Activated CD8-positive, alpha-beta memory T cell treated with anti-CD3 and anti-CD28 coated beads, Interleukin-2, amount 50 U/mL, for 4 hours (primary cell): Measurements from ENCODE around the gene DOK5.

ENCODE experiments used
- DNase-seq: peaks from one replicate; pipeline ENCODE4 v3.0.0-alpha.2; 2020

The DOK5 gene

GRCh38 chr20:54565255-54565654 lies 89.9 kb downstream of the DOK5 start:
- no peak for DNase-seq

GRCh38 chr20:54566031-54566688 lies 90.8 kb downstream of the DOK5 start:
- no peak for DNase-seq

- no peak for DNase-seq
Measured at GRCh38 chr20:54570561-54570960, 95.2 kb downstream of the DOK5 start.

- no peak for DNase-seq
Measured at GRCh38 chr20:54572665-54573435, 97.5 kb downstream of the DOK5 start.

GRCh38 chr20:54573838-54574237 lies 98.4 kb downstream of the DOK5 start:
- DNase-seq: no peak

- DNase-seq: no peak
Measured at GRCh38 chr20:54576518-54576917, 101.1 kb downstream of the DOK5 start.

- DNase-seq: no peak
Measured at GRCh38 chr20:54577637-54578036, 102.2 kb downstream of the DOK5 start.

- no peak for DNase-seq
Measured at GRCh38 chr20:54585217-54585616, 109.8 kb downstream of the DOK5 start.

- DNase-seq: no peak
Measured at GRCh38 chr20:54587408-54587807, 112.0 kb downstream of the DOK5 start.

- no peak for DNase-seq
Measured at GRCh38 chr20:54589402-54590030, 114.1 kb downstream of the DOK5 start.

- no peak for DNase-seq
Measured at GRCh38 chr20:54590856-54591255, 115.5 kb downstream of the DOK5 start.

GRCh38 chr20:54596651-54597050 lies 121.3 kb downstream of the DOK5 start:
- no peak for DNase-seq

- DNase-seq: no peak
Measured at GRCh38 chr20:54598352-54598751, 123.0 kb downstream of the DOK5 start.

GRCh38 chr20:54600634-54601033 lies 125.2 kb downstream of the DOK5 start:
- DNase-seq: no peak

GRCh38 chr20:54601831-54602515 lies 126.6 kb downstream of the DOK5 start:
- DNase-seq: no peak

GRCh38 chr20:54605319-54605718 lies 129.9 kb downstream of the DOK5 start:
- DNase-seq: no peak

- DNase-seq: no peak
Measured at GRCh38 chr20:54606380-54606779, 131.0 kb downstream of the DOK5 start.

GRCh38 chr20:54608039-54608745 lies 132.8 kb downstream of the DOK5 start:
- DNase-seq: no peak

- no peak for DNase-seq
Measured at GRCh38 chr20:54608943-54609342, 133.6 kb downstream of the DOK5 start.

GRCh38 chr20:54611708-54612412 lies 136.5 kb downstream of the DOK5 start:
- DNase-seq: no peak

- DNase-seq: no peak
Measured at GRCh38 chr20:54618412-54618811, 143.0 kb downstream of the DOK5 start.

- no peak for DNase-seq
Measured at GRCh38 chr20:54619181-54619580, 143.8 kb downstream of the DOK5 start.
